HL-60 (cell line): ENCODE measurements around the gene ATF1.
"Not testable (repeated sequence)": the region's sequence is repeated elsewhere in the genome, so short reads cannot be mapped to it uniquely, and the experiment has no call there.

Experiments
- DNase-seq, 2 experiments: peaks; one replicate each; pipeline ENCODE4 v3.0.0-alpha.2; 2010 to 2020; ENCODE audit warnings: low read depth in 1 of 2, low spot score in 1 of 2
- H3K27ac ChIP-seq: fragments of 250-450 bp; sonication (Bioruptor Pico); replicated peaks from 2 replicates; pipeline ENCODE4 v1.5.1; 2020; ENCODE audit warnings: mild to moderate bottlenecking, moderate library complexity
- H3K27me3 ChIP-seq: fragments of 250-450 bp; sonication (Bioruptor Pico); 2 replicates; pipeline ENCODE4 v1.5.1; 2021; ENCODE audit warnings: mild to moderate bottlenecking, moderate library complexity; ENCODE audit not compliant: insufficient read depth, poor library complexity, severe bottlenecking
- H3K4me3 ChIP-seq: replicated peaks from 2 replicates; pipeline ENCODE4 v1.5.1; 2011; ENCODE audit warnings: mild to moderate bottlenecking, control low read depth, low read length; ENCODE audit not compliant: insufficient read depth
- GABPA ChIP-seq: IDR thresholded peaks from 2 replicates; pipeline ENCODE4 v1.6.1; 2012; ENCODE audit warnings: low read depth
- POLR2AphosphoS5 ChIP-seq: IDR thresholded peaks from 2 replicates; pipeline ENCODE4 v1.6.1; 2012; ENCODE audit warnings: low read depth
- REST ChIP-seq: IDR thresholded peaks from 2 replicates; pipeline ENCODE4 v1.6.1; 2012; ENCODE audit warnings: low read depth; ENCODE audit not compliant: insufficient replicate concordance
- SPI1 ChIP-seq: IDR thresholded peaks from 2 replicates; pipeline ENCODE4 v1.6.1; 2012; ENCODE audit warnings: low read depth, mild to moderate bottlenecking, borderline replicate concordance
- TF ChIP-seq, protein P1 (sequence below): IDR thresholded peaks from one replicate; pipeline ENCODE4 v1.5.1; 2011; ENCODE audit warnings: low read length, control low read depth, inconsistent platforms; ENCODE audit not compliant: insufficient read depth

ATF1 gene

GRCh38 chr12:50842637-50843493 lies 79.0 kb downstream of the ATF1 start, which contains the start of gene TMPRSS12:
Gene TMPRSS12 (plus strand): TSS chr12:50842926. CDS start chr12:50842965, 39 bp downstream.
- no peak for DNase-seq
- H3K27me3 ChIP-seq, result no peaks in the 10 kb centered on the region
- no peak within 1 kb of the TSS for H3K4me3 ChIP-seq
- no peak for TF ChIP-seq SPI1
- no peak for TF ChIP-seq REST
- TF ChIP-seq GABPA, result no peak
- no peak within 1 kb of the TSS for H3K27ac ChIP-seq

DNA sequence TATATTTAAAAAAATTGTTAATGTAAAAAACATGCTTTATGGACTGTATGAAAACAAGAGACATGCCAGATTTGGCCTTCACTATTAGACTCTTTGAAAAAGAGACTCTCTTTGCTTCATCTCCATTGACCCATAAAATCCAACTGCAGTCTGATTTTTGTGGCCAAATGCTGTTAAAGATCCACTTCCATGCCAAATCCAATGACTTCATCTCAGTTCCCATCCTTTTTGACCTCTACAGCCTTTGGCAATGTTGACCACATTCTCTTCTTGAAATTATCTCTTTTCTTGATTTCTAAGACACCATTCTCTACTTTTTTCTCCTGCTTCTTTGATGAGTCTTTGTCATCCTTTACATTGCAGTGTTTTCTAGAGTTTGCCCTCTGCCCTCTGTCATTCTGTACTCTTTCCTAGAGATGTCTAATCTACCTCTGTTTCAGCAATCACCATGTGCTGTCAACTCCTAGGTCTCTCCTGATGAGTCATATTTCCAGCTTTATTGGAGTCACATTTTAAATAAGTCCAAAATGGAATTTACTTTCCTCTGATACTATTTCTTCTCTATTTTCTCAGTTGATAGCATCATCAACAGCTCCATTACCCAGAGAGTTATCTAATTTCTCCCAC lies 81.2 kb downstream of the ATF1 start:
- Histone ChIP-seq H3K4me3 (no peak overlapping the region), H3K27me3 (no peaks in the 10 kb centered on the region), H3K27ac (no peak overlapping the region)
- DNase-seq, result no peak
- TF ChIP-seq SPI1, result no peak
- TF ChIP-seq REST, result no peak
- no peak for TF ChIP-seq GABPA
- TF ChIP-seq, protein P1, sequence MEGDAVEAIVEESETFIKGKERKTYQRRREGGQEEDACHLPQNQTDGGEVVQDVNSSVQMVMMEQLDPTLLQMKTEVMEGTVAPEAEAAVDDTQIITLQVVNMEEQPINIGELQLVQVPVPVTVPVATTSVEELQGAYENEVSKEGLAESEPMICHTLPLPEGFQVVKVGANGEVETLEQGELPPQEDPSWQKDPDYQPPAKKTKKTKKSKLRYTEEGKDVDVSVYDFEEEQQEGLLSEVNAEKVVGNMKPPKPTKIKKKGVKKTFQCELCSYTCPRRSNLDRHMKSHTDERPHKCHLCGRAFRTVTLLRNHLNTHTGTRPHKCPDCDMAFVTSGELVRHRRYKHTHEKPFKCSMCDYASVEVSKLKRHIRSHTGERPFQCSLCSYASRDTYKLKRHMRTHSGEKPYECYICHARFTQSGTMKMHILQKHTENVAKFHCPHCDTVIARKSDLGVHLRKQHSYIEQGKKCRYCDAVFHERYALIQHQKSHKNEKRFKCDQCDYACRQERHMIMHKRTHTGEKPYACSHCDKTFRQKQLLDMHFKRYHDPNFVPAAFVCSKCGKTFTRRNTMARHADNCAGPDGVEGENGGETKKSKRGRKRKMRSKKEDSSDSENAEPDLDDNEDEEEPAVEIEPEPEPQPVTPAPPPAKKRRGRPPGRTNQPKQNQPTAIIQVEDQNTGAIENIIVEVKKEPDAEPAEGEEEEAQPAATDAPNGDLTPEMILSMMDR, result no peak
- no peak for TF ChIP-seq POLR2AphosphoS5

DNA sequence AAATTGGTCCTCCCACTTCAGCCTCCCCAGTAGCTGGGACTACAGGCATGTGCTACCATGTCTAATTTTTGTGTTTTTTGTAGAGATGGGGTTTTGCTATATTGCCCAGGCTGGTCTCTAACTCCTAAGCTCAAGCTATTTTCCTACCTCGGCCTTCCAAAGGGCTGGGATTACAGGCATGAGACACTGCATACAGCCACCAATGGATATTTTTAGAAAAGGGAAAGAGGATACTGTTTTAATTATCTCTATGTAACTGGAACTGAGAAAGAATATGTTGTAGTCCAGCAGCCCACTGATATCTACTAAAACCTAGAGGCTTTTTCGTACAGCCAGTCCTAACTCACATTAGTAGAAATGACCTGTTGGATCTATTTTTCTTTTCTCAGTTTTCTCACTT lies 85.1 kb downstream of the ATF1 start:
- H3K4me3 ChIP-seq, result no peak overlapping the region
- TF ChIP-seq SPI1 (no peak), POLR2AphosphoS5 (no peak), REST (no peak), GABPA (no peak)
- no peak for DNase-seq
- H3K27me3 ChIP-seq, result no peaks in the 10 kb centered on the region
- H3K27ac ChIP-seq, result no peak overlapping the region

- H3K27me3 ChIP-seq, result not testable (repeated sequence)
Measured at GRCh38 chr12:50855218-50855617, 91.3 kb downstream of the ATF1 start.

GRCh38 chr12:50855679-50856078 lies 91.8 kb downstream of the ATF1 start:
- H3K27ac ChIP-seq, H3K27me3 ChIP-seq, H3K4me3 ChIP-seq, DNase-seq: not testable (repeated sequence)

More at GRCh38 chr12:50855218-50855617, 91.3 kb downstream of the ATF1 start:
- not testable (repeated sequence) for H3K4me3 ChIP-seq, H3K27ac ChIP-seq, DNase-seq
